SJSA1 (cell line): ENCODE data around the gene LOC128125822.

Experiments
- DNase-seq, 2 experiments: peaks; one replicate each; pipeline ENCODE4 v3.0.0-alpha.2; 2015 to 2020; ENCODE audit warnings: low spot score in 2 of 2, low read depth in 1 of 2
- H3K27ac ChIP-seq: fragments of 250-450 bp; sonication (Bioruptor Pico); 2 replicates; pipeline ENCODE4 v1.5.1; 2020; ENCODE audit warnings: mild to moderate bottlenecking, moderate library complexity
- H3K27me3 ChIP-seq: fragments of 250-450 bp; sonication (Bioruptor Pico); replicated peaks from 2 replicates; pipeline ENCODE4 v1.5.1; 2020; ENCODE audit warnings: mild to moderate bottlenecking, moderate library complexity
- H3K36me3 ChIP-seq: fragments of 250-450 bp; sonication (Bioruptor Pico); 2 replicates; pipeline ENCODE4 v1.5.1; 2020; ENCODE audit warnings: mild to moderate bottlenecking
- H3K4me1 ChIP-seq: fragments of 250-450 bp; sonication (Bioruptor Pico); replicated peaks from 2 replicates; pipeline ENCODE4 v1.6.1; 2021; ENCODE audit warnings: mild to moderate bottlenecking
- H3K4me3 ChIP-seq: fragments of 250-450 bp; sonication (Bioruptor Pico); 2 replicates; pipeline ENCODE4 v1.5.1; 2020; ENCODE audit warnings: mild to moderate bottlenecking
- H3K9me3 ChIP-seq: fragments of 250-450 bp; sonication (Bioruptor Pico); replicated peaks from 2 replicates; pipeline ENCODE4 v1.5.1; 2020; ENCODE audit warnings: mild to moderate bottlenecking

LOC128125822 gene

GRCh38 chr6:63538550-63538949, 33.7 kb upstream of the LOC128125822 start:
- H3K9me3 ChIP-seq = no peaks in the 10 kb centered on the region
- H3K4me3 ChIP-seq = no peak overlapping the region
- H3K4me1 ChIP-seq = no peaks in the 10 kb centered on the region
- no peaks in the 10 kb centered on the region for H3K27me3 ChIP-seq
- DNase-seq = no peak
- no peak overlapping the region for H3K27ac ChIP-seq
- H3K36me3 ChIP-seq = no peaks in the 10 kb centered on the region

GRCh38 chr6:63543001-63543400, 29.3 kb upstream of the LOC128125822 start:
- Histone ChIP-seq H3K4me1 (no peaks in the 10 kb centered on the region), H3K36me3 (no peaks in the 10 kb centered on the region), H3K27me3 (no peaks in the 10 kb centered on the region), H3K4me3 (no peak overlapping the region), H3K27ac (no peak overlapping the region), H3K9me3 (no peaks in the 10 kb centered on the region)
- DNase-seq = no peak

- no peaks in the 10 kb centered on the region for H3K9me3 ChIP-seq
- no peak for DNase-seq
- H3K36me3 ChIP-seq = no peaks in the 10 kb centered on the region
- H3K27me3 ChIP-seq = no peaks in the 10 kb centered on the region
- H3K4me1 ChIP-seq = no peaks in the 10 kb centered on the region
- H3K4me3 ChIP-seq = no peak overlapping the region
- no peak overlapping the region for H3K27ac ChIP-seq
These were observed 28.3 kb upstream of the LOC128125822 start for GRCh38 chr6:63543982-63544381.

- Histone ChIP-seq H3K4me1 (no peaks in the 10 kb centered on the region), H3K27me3 (no peaks in the 10 kb centered on the region), H3K4me3 (no peak overlapping the region), H3K9me3 (no peaks in the 10 kb centered on the region), H3K27ac (no peak overlapping the region), H3K36me3 (no peaks in the 10 kb centered on the region)
- no peak for DNase-seq
These were observed 26.0 kb upstream of the LOC128125822 start for GRCh38 chr6:63546236-63546635.

GRCh38 chr6:63546697-63547096, 25.6 kb upstream of the LOC128125822 start:
- Histone ChIP-seq H3K36me3 (no peaks in the 10 kb centered on the region), H3K27ac (no peak overlapping the region), H3K9me3 (no peaks in the 10 kb centered on the region), H3K4me3 (no peak overlapping the region), H3K27me3 (no peaks in the 10 kb centered on the region), H3K4me1 (no peaks in the 10 kb centered on the region)
- DNase-seq = no peak

GRCh38 chr6:63549076-63549475, 23.2 kb upstream of the LOC128125822 start:
- Histone ChIP-seq H3K36me3 (no peaks in the 10 kb centered on the region), H3K9me3 (no peaks in the 10 kb centered on the region), H3K27me3 (no peaks in the 10 kb centered on the region), H3K27ac (no peak overlapping the region), H3K4me1 (no peaks in the 10 kb centered on the region), H3K4me3 (no peak overlapping the region)
- DNase-seq = no peak

- no peaks in the 10 kb centered on the region for H3K36me3 ChIP-seq
- H3K27me3 ChIP-seq = no peaks in the 10 kb centered on the region
- no peaks in the 10 kb centered on the region for H3K9me3 ChIP-seq
- no peak for DNase-seq
- H3K4me3 ChIP-seq = no peak overlapping the region
- no peak overlapping the region for H3K27ac ChIP-seq
- H3K4me1 ChIP-seq = no peaks in the 10 kb centered on the region
These were observed 19.1 kb upstream of the LOC128125822 start for GRCh38 chr6:63553208-63553607.

GRCh38 chr6:63553900-63554299, 18.4 kb upstream of the LOC128125822 start:
- no peak for DNase-seq
- H3K27me3 ChIP-seq = no peaks in the 10 kb centered on the region
- no peak overlapping the region for H3K4me3 ChIP-seq
- no peak overlapping the region for H3K27ac ChIP-seq
- H3K9me3 ChIP-seq = no peaks in the 10 kb centered on the region
- no peaks in the 10 kb centered on the region for H3K36me3 ChIP-seq
- H3K4me1 ChIP-seq = no peaks in the 10 kb centered on the region

- DNase-seq = no peak
- no peaks in the 10 kb centered on the region for H3K4me1 ChIP-seq
- H3K9me3 ChIP-seq = no peaks in the 10 kb centered on the region
- H3K4me3 ChIP-seq = no peak overlapping the region
- H3K27me3 ChIP-seq = no peaks in the 10 kb centered on the region
- no peaks in the 10 kb centered on the region for H3K36me3 ChIP-seq
- H3K27ac ChIP-seq = no peak overlapping the region
These were observed 17.5 kb upstream of the LOC128125822 start for GRCh38 chr6:63554782-63555181.

- no peaks in the 10 kb centered on the region for H3K36me3 ChIP-seq
- no peaks in the 10 kb centered on the region for H3K4me1 ChIP-seq
- no peak for DNase-seq
These were observed 15.9 kb upstream of the LOC128125822 start for GRCh38 chr6:63556369-63556768.

GRCh38 chr6:63558278-63558677, 14.0 kb upstream of the LOC128125822 start:
- Histone ChIP-seq H3K36me3 (no peaks in the 10 kb centered on the region), H3K4me3 (no peak overlapping the region), H3K9me3 (no peaks in the 10 kb centered on the region), H3K27ac (no peak overlapping the region), H3K27me3 (no peaks in the 10 kb centered on the region), H3K4me1 (no peaks in the 10 kb centered on the region)
- no peak for DNase-seq

More at GRCh38 chr6:63556369-63556768, 15.9 kb upstream of the LOC128125822 start:
- Histone ChIP-seq H3K4me3 (no peak overlapping the region), H3K9me3 (no peaks in the 10 kb centered on the region), H3K27me3 (no peaks in the 10 kb centered on the region), H3K27ac (no peak overlapping the region)

- H3K27me3 ChIP-seq = peaks cover under 1% of the 10 kb centered on the region; the same call in 1 of the 2 replicates
- H3K9me3 ChIP-seq = no peaks in the 10 kb centered on the region
- no peak overlapping the region for H3K27ac ChIP-seq
- no peak overlapping the region for H3K4me3 ChIP-seq
- no peaks in the 10 kb centered on the region for H3K4me1 ChIP-seq
- H3K36me3 ChIP-seq = no peaks in the 10 kb centered on the region
- no peak for DNase-seq
These were observed 11.4 kb upstream of the LOC128125822 start for GRCh38 chr6:63560801-63561287.

GRCh38 chr6:63561288-63561687, 11.0 kb upstream of the LOC128125822 start:
- H3K9me3 ChIP-seq = no peaks in the 10 kb centered on the region
- peaks cover 5% of the 10 kb centered on the region; the same call in 1 of the 2 replicates for H3K27me3 ChIP-seq
- H3K4me1 ChIP-seq = no peaks in the 10 kb centered on the region
- H3K27ac ChIP-seq = no peak overlapping the region
- H3K36me3 ChIP-seq = no peaks in the 10 kb centered on the region
- H3K4me3 ChIP-seq = no peak overlapping the region
- no peak for DNase-seq

- Histone ChIP-seq H3K4me3 (no peak overlapping the region), H3K36me3 (no peaks in the 10 kb centered on the region), H3K9me3 (no peaks in the 10 kb centered on the region), H3K27me3 (peaks cover 9% of the 10 kb centered on the region; the same call in 1 of the 2 replicates), H3K4me1 (no peaks in the 10 kb centered on the region), H3K27ac (no peak overlapping the region)
- DNase-seq = no peak
These were observed 9.0 kb upstream of the LOC128125822 start for GRCh38 chr6:63563235-63563634.

- no peak for DNase-seq
These were observed 7.1 kb upstream of the LOC128125822 start for GRCh38 chr6:63565058-63565726.

More at GRCh38 chr6:63565058-63565726, 7.1 kb upstream of the LOC128125822 start:
- no peaks in the 10 kb centered on the region for H3K4me1 ChIP-seq
- H3K36me3 ChIP-seq = no peaks in the 10 kb centered on the region
- peaks cover 9% of the 10 kb centered on the region; the same call in 1 of the 2 replicates for H3K27me3 ChIP-seq
- no peak overlapping the region for H3K27ac ChIP-seq
- no peak overlapping the region for H3K4me3 ChIP-seq
- no peaks in the 10 kb centered on the region for H3K9me3 ChIP-seq
